Immature natural killer cell (primary cell): ENCODE data around the gene KLF3. TPM values are rescaled to one million over a fixed set of nuclear protein-coding genes. Genes with fewer than 3 reads are reported as not detected.

ENCODE experiments used
- DNase-seq, 3 donors: peaks; one replicate each; pipeline ENCODE4 v3.0.0; 2022; ENCODE audit warnings: mixed read lengths in 1 of 3
- H3K27ac Mint-ChIP-seq, 6 donors: one replicate each; pipeline ENCODE4 v1.8.0; 2020; ENCODE audit warnings: mixed read lengths in 6 of 6, mild to moderate bottlenecking in 5 of 6, inconsistent platforms in 4 of 6, moderate library complexity in 3 of 6
- H3K27me3 Mint-ChIP-seq, 3 donors: one replicate each; pipeline ENCODE4 v1.8.0; 2020 to 2021; ENCODE audit warnings: low read depth in 3 of 3, mild to moderate bottlenecking in 3 of 3, mixed read lengths in 3 of 3, moderate library complexity in 3 of 3, inconsistent platforms in 1 of 3
- H3K36me3 Mint-ChIP-seq, 3 donors: one replicate each; pipeline ENCODE4 v1.8.0; 2020; ENCODE audit warnings: mixed read lengths in 3 of 3, inconsistent platforms in 2 of 3, mild to moderate bottlenecking in 2 of 3
- H3K4me1 Mint-ChIP-seq, 2 donors: one replicate each; pipeline ENCODE4 v1.8.0; 2020; ENCODE audit warnings: inconsistent platforms in 2 of 2, mild to moderate bottlenecking in 2 of 2, mixed read lengths in 2 of 2, moderate library complexity in 1 of 2
- H3K4me3 Mint-ChIP-seq, 5 donors: one replicate each; pipeline ENCODE4 v1.8.0; 2020; ENCODE audit warnings: mild to moderate bottlenecking in 5 of 5, mixed read lengths in 5 of 5, inconsistent platforms in 3 of 5, moderate library complexity in 3 of 5
- H3K9me3 Mint-ChIP-seq, 6 donors: one replicate each; pipeline ENCODE4 v1.8.0; 2020; ENCODE audit warnings: mild to moderate bottlenecking in 6 of 6, mixed read lengths in 6 of 6, inconsistent platforms in 4 of 6, moderate library complexity in 3 of 6
- polyA plus RNA-seq, 3 donors: library from polyadenylated mRNA; unstranded; fragments of 300-500 nt; fragmentation: Illumina TruSeq; gene quantifications; one replicate each; pipeline ENCODE4 v1.2.3, GENCODE V29; 2021

KLF3 gene
- polyA plus RNA-seq, 3 donors from 2014 or later: 41.3 to 78.0 (median 63.8) TPM

DNA sequence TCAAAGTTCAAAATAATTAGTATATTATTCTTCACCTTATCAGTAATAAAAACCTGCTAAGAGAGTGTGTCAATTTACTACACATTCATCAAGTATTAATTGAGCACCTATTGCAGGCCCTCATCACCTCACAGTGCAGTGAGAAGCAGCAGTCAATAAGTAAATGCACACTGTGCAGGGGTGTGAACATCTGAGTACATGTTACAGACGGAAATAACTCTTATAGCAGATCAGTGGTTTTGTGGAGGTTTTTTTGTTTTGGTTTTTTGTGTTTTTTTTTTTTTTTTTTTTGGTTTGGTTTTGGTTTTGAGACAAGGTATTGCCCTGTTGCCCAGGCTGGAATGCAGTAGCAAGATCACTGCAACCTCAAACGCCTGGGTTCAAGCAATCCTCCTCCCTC is 20.3 kb downstream of the KLF3 start:
- peaks cover 14 to 32% (median 32%) of the 10 kb centered on the region in 3 donors for H3K36me3 Mint-ChIP-seq
- peak overlapping the region; percentile 64 to 83 (median 72) for H3K4me3 Mint-ChIP-seq
- peak; percentile 60 to 69 (median 66) for DNase-seq
- H3K4me1 Mint-ChIP-seq: peaks cover 91 to 93% of the 10 kb centered on the region in 2 donors
- H3K9me3 Mint-ChIP-seq: peaks cover 0 to 2% (median 0%) of the 10 kb centered on the region in 6 donors
- H3K27ac Mint-ChIP-seq: peak overlapping the region; percentile 88 to 92 (median 90)
- H3K27me3 Mint-ChIP-seq: peaks cover 7 to 18% (median 14%) of the 10 kb centered on the region in 3 donors

- Mint-ChIP-seq H3K27ac (peak overlapping the region; percentile 88 to 92 (median 90)), H3K27me3 (peaks cover 5 to 18% (median 14%) of the 10 kb centered on the region in 3 donors), H3K4me3 (peak overlapping the region in 4 of 5 donors; percentile 64 to 83 (median 74)), H3K9me3 (peaks cover 0 to 2% (median 0%) of the 10 kb centered on the region in 6 donors), H3K4me1 (peaks cover 88 to 93% of the 10 kb centered on the region in 2 donors), H3K36me3 (peaks cover 13 to 38% (median 35%) of the 10 kb centered on the region in 3 donors)
- no peak for DNase-seq
Observed at GRCh38 chr4:38684951-38685844, 21.2 kb downstream of the KLF3 start.

- Mint-ChIP-seq H3K27me3 (peaks cover 5 to 18% (median 13%) of the 10 kb centered on the region in 3 donors), H3K9me3 (peaks cover 0 to 2% (median 0%) of the 10 kb centered on the region in 6 donors), H3K4me3 (peak overlapping the region in 1 of 5 donors; percentile 6), H3K36me3 (peaks cover 13 to 43% (median 34%) of the 10 kb centered on the region in 3 donors), H3K4me1 (peaks cover 81 to 92% of the 10 kb centered on the region in 2 donors), H3K27ac (peak overlapping the region in 4 of 6 donors; percentile 10 to 64 (median 32))
- no peak for DNase-seq
Observed at GRCh38 chr4:38686682-38687081, 22.7 kb downstream of the KLF3 start.

- DNase-seq: no peak
- H3K27me3 Mint-ChIP-seq: peaks cover 5 to 18% (median 13%) of the 10 kb centered on the region in 3 donors
- H3K4me1 Mint-ChIP-seq: peaks cover 73 to 83% of the 10 kb centered on the region in 2 donors
- H3K9me3 Mint-ChIP-seq: peaks cover 0 to 2% (median 0%) of the 10 kb centered on the region in 6 donors
- peak overlapping the region; percentile 17 to 82 (median 58) for H3K27ac Mint-ChIP-seq
- H3K4me3 Mint-ChIP-seq: peak overlapping the region in 3 of 5 donors; percentile 5 to 35 (median 28)
- H3K36me3 Mint-ChIP-seq: peaks cover 13 to 45% (median 32%) of the 10 kb centered on the region in 3 donors
Observed at GRCh38 chr4:38687571-38688011, 23.6 kb downstream of the KLF3 start.

DNA sequence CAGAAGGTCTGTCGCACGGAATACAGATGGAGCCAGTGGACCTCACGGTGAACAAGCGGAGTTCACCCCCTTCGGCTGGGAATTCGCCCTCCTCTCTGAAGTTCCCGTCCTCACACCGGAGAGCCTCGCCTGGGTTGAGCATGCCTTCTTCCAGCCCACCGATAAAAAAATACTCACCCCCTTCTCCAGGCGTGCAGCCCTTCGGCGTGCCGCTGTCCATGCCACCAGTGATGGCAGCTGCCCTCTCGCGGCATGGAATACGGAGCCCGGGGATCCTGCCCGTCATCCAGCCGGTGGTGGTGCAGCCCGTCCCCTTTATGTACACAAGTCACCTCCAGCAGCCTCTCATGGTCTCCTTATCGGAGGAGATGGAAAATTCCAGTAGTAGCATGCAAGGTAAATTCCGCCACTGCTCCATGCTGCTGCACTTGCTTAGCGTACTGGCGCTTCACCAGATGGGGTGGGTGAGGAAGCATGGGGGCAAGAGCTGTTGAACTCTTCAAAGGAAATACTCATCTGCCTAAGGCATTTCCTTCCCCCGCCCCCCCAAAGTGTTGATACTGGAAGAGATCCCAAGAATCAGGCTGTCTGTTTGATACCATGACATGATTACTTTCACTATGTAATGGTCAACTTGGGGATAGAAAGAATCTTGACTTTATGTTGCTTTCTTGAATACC is 24.8 kb downstream of the KLF3 start:
- peaks cover 17 to 53% (median 36%) of the 10 kb centered on the region in 3 donors for H3K36me3 Mint-ChIP-seq
- H3K27me3 Mint-ChIP-seq: peaks cover 5 to 17% (median 8%) of the 10 kb centered on the region in 3 donors
- DNase-seq: no peak
- H3K27ac Mint-ChIP-seq: peak overlapping the region in 3 of 6 donors; percentile 27 to 46 (median 35)
- peak overlapping the region in 2 of 5 donors; percentile 15 to 27 for H3K4me3 Mint-ChIP-seq
- H3K4me1 Mint-ChIP-seq: peaks cover 62 to 78% of the 10 kb centered on the region in 2 donors
- peaks cover 0 to 2% (median 0%) of the 10 kb centered on the region in 6 donors for H3K9me3 Mint-ChIP-seq

GRCh38 chr4:38691251-38692008 is 27.4 kb downstream of the KLF3 start:
- peaks cover 0 to 4% (median 3%) of the 10 kb centered on the region in 3 donors for H3K27me3 Mint-ChIP-seq
- DNase-seq: no peak
- no peaks in the 10 kb centered on the region for H3K9me3 Mint-ChIP-seq
- peak overlapping the region in 1 of 6 donors; percentile 54 for H3K27ac Mint-ChIP-seq
- no peak overlapping the region for H3K4me3 Mint-ChIP-seq
- peaks cover 30 to 74% (median 51%) of the 10 kb centered on the region in 3 donors for H3K36me3 Mint-ChIP-seq
- H3K4me1 Mint-ChIP-seq: peaks cover 48 to 76% of the 10 kb centered on the region in 2 donors

DNA sequence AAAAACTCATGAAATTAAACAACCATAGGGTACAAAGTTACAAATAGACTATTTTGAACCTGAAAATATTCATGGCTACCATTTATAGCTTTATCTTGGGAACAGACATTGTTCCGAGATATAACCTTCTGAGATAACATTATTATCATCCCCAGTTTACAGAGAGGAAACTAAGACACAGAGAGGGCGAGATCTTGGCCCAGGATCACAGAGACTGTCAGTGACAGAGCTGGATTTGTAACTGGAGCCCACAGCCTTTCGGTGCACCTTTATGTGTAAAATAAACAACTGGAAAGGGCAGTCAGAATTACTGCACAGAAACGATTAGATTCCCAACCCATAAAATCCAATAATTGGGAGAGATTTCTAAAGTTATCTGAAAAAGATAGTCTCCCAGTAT is 28.4 kb downstream of the KLF3 start:
- H3K27ac Mint-ChIP-seq: peak overlapping the region in 2 of 6 donors; percentile 17 to 43
- DNase-seq: no peak
- no peak overlapping the region for H3K4me3 Mint-ChIP-seq
- H3K27me3 Mint-ChIP-seq: peaks cover 0 to 4% (median 3%) of the 10 kb centered on the region in 3 donors
- H3K4me1 Mint-ChIP-seq: peaks cover 39 to 66% of the 10 kb centered on the region in 2 donors
- no peaks in the 10 kb centered on the region for H3K9me3 Mint-ChIP-seq
- peaks cover 35 to 80% (median 54%) of the 10 kb centered on the region in 3 donors for H3K36me3 Mint-ChIP-seq

GRCh38 chr4:38693569-38693968 is 29.6 kb downstream of the KLF3 start:
- DNase-seq: no peak
- H3K27me3 Mint-ChIP-seq: peaks cover 0 to 4% (median 3%) of the 10 kb centered on the region in 3 donors
- H3K36me3 Mint-ChIP-seq: peaks cover 39 to 83% (median 56%) of the 10 kb centered on the region in 3 donors
- H3K4me3 Mint-ChIP-seq: no peak overlapping the region
- peaks cover 30 to 54% of the 10 kb centered on the region in 2 donors for H3K4me1 Mint-ChIP-seq
- peak overlapping the region in 3 of 6 donors; percentile 24 to 85 (median 39) for H3K27ac Mint-ChIP-seq
- no peaks in the 10 kb centered on the region for H3K9me3 Mint-ChIP-seq

GRCh38 chr4:38694330-38694729 is 30.3 kb downstream of the KLF3 start:
- no peak for DNase-seq
- peaks cover 22 to 47% of the 10 kb centered on the region in 2 donors for H3K4me1 Mint-ChIP-seq
- H3K27me3 Mint-ChIP-seq: peaks cover 0 to 4% (median 0%) of the 10 kb centered on the region in 3 donors
- no peak overlapping the region for H3K4me3 Mint-ChIP-seq
- no peaks in the 10 kb centered on the region for H3K9me3 Mint-ChIP-seq
- peak overlapping the region in 5 of 6 donors; percentile 23 to 85 (median 73) for H3K27ac Mint-ChIP-seq
- peaks cover 39 to 84% (median 49%) of the 10 kb centered on the region in 3 donors for H3K36me3 Mint-ChIP-seq

DNA sequence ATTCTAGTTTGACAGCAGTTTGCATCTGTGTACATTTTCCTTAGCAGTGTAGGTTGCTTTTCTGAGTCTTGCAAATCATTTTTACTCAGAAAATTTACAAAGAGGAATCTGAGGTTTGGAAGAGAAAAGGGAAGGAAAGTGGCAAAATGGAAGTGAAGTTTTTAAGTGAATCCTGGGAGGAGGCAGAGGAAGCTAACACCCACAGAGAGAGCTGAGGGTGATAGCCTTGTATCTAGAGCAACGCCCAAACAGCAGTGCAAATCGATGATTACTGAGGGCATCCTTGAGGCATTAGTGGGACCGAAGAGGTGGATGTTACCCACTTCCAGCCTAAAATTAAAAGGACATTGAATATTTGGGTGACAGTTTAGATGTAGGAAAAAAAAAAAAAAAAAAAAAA is 31.8 kb downstream of the KLF3 start:
- no peak for DNase-seq
- Mint-ChIP-seq H3K27ac (peak overlapping the region in 5 of 6 donors; percentile 54 to 86 (median 76)), H3K9me3 (no peaks in the 10 kb centered on the region), H3K4me3 (no peak overlapping the region), H3K4me1 (peaks cover 14 to 32% of the 10 kb centered on the region in 2 donors), H3K36me3 (peaks cover 27 to 71% (median 36%) of the 10 kb centered on the region in 3 donors), H3K27me3 (peaks cover 0 to 4% (median 0%) of the 10 kb centered on the region in 3 donors)

DNA sequence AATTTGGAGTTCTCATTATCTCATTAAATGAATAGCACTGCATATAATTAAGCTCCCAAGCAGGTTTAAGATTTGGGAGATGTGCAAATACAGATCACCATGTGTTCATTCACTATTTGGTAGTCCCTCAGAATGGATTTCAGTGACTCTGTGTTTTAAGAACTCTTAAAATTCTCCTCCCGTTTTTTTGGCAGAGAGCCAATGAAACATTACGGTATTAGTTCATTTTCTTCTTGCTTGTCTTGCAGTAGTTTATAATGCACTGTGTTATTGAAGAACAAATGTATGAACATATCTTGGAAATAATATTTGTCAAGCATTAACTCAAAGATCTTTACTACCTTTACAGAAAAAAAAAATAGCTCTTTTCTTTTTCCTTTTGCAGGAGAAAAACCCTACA is 32.7 kb downstream of the KLF3 start:
- H3K4me1 Mint-ChIP-seq: peaks cover 14 to 31% of the 10 kb centered on the region in 2 donors
- H3K27me3 Mint-ChIP-seq: peaks cover 0 to 4% (median 0%) of the 10 kb centered on the region in 3 donors
- DNase-seq: no peak
- no peaks in the 10 kb centered on the region for H3K9me3 Mint-ChIP-seq
- peaks cover 27 to 63% (median 36%) of the 10 kb centered on the region in 3 donors for H3K36me3 Mint-ChIP-seq
- H3K4me3 Mint-ChIP-seq: no peak overlapping the region
- H3K27ac Mint-ChIP-seq: peak overlapping the region in 1 of 6 donors; percentile 15

- peak overlapping the region in 1 of 6 donors; percentile 60 for H3K27ac Mint-ChIP-seq
- no peak overlapping the region for H3K4me3 Mint-ChIP-seq
- no peaks in the 10 kb centered on the region for H3K9me3 Mint-ChIP-seq
- H3K27me3 Mint-ChIP-seq: peaks cover 0 to 4% (median 0%) of the 10 kb centered on the region in 3 donors
- peaks cover 27 to 59% (median 36%) of the 10 kb centered on the region in 3 donors for H3K36me3 Mint-ChIP-seq
- H3K4me1 Mint-ChIP-seq: peaks cover 14 to 31% of the 10 kb centered on the region in 2 donors
- no peak for DNase-seq
Observed at GRCh38 chr4:38698176-38698575, 34.2 kb downstream of the KLF3 start.
